NB4 (cell line): ENCODE data around the gene PARD3.

ENCODE experiments used
- DNase-seq: peaks from one replicate; pipeline ENCODE4 v3.0.0; 2010; ENCODE audit warnings: low read depth
- H3K4me3 ChIP-seq: one replicate; pipeline ENCODE4 v1.5.1; 2011; ENCODE audit warnings: mild to moderate bottlenecking, low read depth, low read length, moderate library complexity
- MYC ChIP-seq: IDR thresholded peaks from 2 replicates; pipeline ENCODE4 v1.6.1; 2011; ENCODE audit warnings: low read depth, low read length
- POLR2A ChIP-seq: IDR thresholded peaks from 2 replicates; pipeline ENCODE4 v1.6.1; 2011; ENCODE audit warnings: mild to moderate bottlenecking; ENCODE audit not compliant: insufficient read length; ENCODE audit errors: extremely low read depth
- TF ChIP-seq, protein P1 (sequence below): IDR thresholded peaks from 2 replicates; pipeline ENCODE4 v1.6.1; 2011; ENCODE audit warnings: low read depth, low read length
- TF ChIP-seq, protein P2 (sequence below): IDR thresholded peaks from one replicate; pipeline ENCODE4 v1.5.1; 2012; ENCODE audit warnings: low read depth, low read length

PARD3 gene

DNA sequence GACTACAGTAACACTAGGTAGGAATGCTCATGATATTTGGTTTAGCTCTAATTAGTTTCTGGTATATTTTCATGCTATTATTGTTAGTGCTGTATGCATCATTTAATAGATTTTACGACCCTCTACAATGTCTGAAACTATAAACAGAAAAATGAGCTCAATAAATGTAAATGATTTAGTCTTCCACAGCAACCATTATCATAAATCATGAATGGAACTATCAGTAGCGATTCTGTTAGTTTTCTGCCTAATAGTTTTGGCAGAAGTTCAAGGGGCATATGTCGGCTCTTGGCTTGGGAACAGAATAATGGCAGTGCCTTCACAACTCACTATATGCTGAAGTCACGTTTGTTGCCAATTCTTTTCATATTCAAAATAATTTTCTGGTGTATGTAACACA, 494.8 kb downstream of the PARD3 start:
- H3K4me3 ChIP-seq: no peak overlapping the region
- no peak for DNase-seq
- TF ChIP-seq MYC (no peak), POLR2A (no peak)
- TF ChIP-seq, protein P1, sequence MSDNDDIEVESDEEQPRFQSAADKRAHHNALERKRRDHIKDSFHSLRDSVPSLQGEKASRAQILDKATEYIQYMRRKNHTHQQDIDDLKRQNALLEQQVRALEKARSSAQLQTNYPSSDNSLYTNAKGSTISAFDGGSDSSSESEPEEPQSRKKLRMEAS: no peak
- TF ChIP-seq, protein P2, sequence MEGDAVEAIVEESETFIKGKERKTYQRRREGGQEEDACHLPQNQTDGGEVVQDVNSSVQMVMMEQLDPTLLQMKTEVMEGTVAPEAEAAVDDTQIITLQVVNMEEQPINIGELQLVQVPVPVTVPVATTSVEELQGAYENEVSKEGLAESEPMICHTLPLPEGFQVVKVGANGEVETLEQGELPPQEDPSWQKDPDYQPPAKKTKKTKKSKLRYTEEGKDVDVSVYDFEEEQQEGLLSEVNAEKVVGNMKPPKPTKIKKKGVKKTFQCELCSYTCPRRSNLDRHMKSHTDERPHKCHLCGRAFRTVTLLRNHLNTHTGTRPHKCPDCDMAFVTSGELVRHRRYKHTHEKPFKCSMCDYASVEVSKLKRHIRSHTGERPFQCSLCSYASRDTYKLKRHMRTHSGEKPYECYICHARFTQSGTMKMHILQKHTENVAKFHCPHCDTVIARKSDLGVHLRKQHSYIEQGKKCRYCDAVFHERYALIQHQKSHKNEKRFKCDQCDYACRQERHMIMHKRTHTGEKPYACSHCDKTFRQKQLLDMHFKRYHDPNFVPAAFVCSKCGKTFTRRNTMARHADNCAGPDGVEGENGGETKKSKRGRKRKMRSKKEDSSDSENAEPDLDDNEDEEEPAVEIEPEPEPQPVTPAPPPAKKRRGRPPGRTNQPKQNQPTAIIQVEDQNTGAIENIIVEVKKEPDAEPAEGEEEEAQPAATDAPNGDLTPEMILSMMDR: no peak

DNA sequence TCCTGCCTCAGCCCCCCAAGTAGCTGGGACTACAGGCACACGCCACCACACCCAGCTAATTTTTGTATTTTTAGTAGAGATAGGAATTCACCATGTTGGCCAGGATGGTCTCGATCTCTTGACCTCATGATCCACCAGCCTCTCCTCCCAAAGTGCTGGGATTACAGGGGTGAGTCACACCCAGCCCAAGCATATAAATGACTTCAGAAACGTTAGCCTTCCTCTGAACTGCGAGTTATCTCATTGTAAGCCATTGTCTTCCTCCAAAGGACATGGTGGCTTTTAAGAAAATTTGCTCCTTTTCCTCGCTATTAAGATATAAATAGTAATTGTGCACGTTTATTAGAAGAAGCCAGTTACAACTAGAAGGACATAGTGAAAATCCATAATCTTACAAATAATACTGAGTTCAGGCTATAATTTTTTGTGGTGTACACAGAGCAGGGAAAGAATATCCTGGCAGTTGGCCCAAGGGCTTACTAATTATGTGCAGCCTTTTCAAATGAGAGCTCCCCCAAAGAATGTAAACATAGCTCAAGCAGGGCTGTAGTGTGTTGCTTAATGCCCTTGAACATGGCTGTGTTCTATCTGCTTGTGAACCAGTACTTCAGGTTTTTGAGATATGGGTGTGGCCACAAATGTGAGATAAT, 495.8 kb downstream of the PARD3 start:
- no peak overlapping the region for H3K4me3 ChIP-seq
- DNase-seq: no peak
- TF ChIP-seq, protein P2: no peak
- TF ChIP-seq POLR2A: no peak
- TF ChIP-seq, protein P1: no peak
- no peak for TF ChIP-seq MYC

DNA sequence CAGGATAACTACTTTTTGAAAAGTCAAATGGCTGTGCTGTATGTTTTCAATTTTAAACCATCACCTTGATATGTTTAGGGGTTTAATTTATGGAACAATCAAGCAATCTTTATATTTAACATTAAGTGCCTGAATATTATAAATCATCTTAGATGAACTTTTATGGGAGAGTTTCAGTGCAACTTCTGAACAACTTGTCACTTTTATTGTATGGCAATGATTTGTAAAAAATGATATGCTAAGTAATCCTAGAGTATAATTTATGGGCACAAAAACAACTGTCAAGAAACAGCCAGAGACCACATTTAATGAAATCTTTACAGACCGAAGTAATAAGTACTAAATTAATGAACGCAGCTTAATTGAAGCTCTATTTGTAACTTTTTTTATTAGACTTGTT, 498.9 kb downstream of the PARD3 start:
- H3K4me3 ChIP-seq: no peak overlapping the region
- TF ChIP-seq MYC (no peak), POLR2A (no peak)
- TF ChIP-seq, protein P2: no peak
- TF ChIP-seq, protein P1: no peak
- DNase-seq: no peak

DNA sequence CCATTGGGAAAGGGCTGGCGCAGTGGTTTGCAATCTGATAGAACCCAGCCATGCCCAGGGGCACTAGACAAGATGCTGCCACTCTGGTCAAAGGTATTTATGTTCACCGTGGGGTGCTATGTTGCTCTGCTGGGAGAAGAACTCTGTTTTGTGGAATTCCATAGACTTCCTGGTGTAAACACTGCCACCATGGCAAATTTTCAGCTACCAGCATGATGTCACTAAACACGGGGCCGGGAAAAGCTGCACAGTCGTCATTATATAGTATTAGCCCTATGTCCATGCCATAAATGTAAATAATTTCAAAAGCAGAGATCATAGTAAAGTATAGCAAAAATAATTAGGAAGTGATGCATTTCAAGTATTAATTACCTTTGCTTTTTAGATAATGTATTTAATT, 500.6 kb downstream of the PARD3 start:
- no peak overlapping the region for H3K4me3 ChIP-seq
- no peak for DNase-seq
- TF ChIP-seq POLR2A: no peak
- TF ChIP-seq, protein P2: no peak
- TF ChIP-seq, protein P1: no peak
- TF ChIP-seq MYC: no peak

DNA sequence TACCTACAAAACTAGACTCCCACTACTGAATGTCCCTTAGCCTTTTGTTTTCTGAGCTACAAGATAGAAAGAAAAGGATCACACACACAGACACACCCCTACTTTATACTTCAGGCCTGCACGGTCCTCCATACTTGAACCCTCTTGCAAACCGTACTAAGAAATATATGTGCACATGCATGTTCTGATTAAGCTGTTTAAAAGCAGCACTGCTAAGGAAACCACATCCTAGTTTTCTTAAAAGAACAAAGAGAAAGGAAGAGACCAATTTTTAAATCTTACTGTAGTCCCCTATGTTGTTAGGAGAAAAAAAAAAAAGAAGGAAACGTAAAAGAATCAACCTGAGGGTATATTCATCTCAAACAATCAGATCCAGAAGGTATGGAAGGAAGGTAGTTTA, 501.2 kb downstream of the PARD3 start:
- DNase-seq: no peak
- TF ChIP-seq MYC: no peak
- TF ChIP-seq, protein P1: no peak
- TF ChIP-seq POLR2A: no peak
- TF ChIP-seq, protein P2: no peak
- H3K4me3 ChIP-seq: no peak overlapping the region
